ENCODE measurements around the gene IL1A. TPM values are rescaled to one million over a fixed set of nuclear protein-coding genes. Genes with fewer than 3 reads are reported as not detected.

IL1A gene
- polyA plus RNA-seq, 4 donors: 0.06 to 0.24 TPM; not detected in 2

- Histone ChIP-seq H3K27me3 (ENCODE audit: control insufficient read depth in 3 of 3, insufficient read depth in 3 of 3, low read length in 3 of 3) (peaks cover 0 to 2% (median 0%) of the 10 kb centered on the region in 3 donors), H3K36me3 (ENCODE audit: control insufficient read depth in 3 of 3, insufficient read depth in 2 of 3, low read depth in 1 of 3, low read length in 3 of 3) (no peaks in the 10 kb centered on the region), H3K27ac (ENCODE audit: low read depth in 1 of 3, low read length in 2 of 3) (no peak overlapping the region), H3K4me3 (ENCODE audit: low read depth in 1 of 3, low read length in 3 of 3) (no peak overlapping the region), H3K9me3 (ENCODE audit: control insufficient read depth in 2 of 2, insufficient read depth in 1 of 2, low read depth in 1 of 2, low read length in 1 of 2) (no peaks in the 10 kb centered on the region), H3K4me1 (ENCODE audit: control insufficient read depth in 3 of 3, insufficient read depth in 2 of 3, low read depth in 1 of 3, low read length in 2 of 3) (peaks cover 0 to 12% (median 0%) of the 10 kb centered on the region in 3 donors)
- DNase-seq (no peak), FAIRE-seq (no peak)
- WGBS, 3 donors: 89 to 95% (median 93%) methylated on average over 3 of the region's 3 CpGs
These were observed 6.7 kb upstream of the IL1A start for GRCh38 chr2:112791019-112791418.

- DNase-seq: peak; percentile 16 to 45
- Histone ChIP-seq H3K9me3 (ENCODE audit: control insufficient read depth in 2 of 2, insufficient read depth in 1 of 2, low read depth in 1 of 2, low read length in 1 of 2) (no peaks in the 10 kb centered on the region), H3K36me3 (ENCODE audit: control insufficient read depth in 3 of 3, insufficient read depth in 2 of 3, low read depth in 1 of 3, low read length in 3 of 3) (no peaks in the 10 kb centered on the region), H3K27me3 (ENCODE audit: control insufficient read depth in 3 of 3, insufficient read depth in 3 of 3, low read length in 3 of 3) (peaks cover 0 to 2% (median 0%) of the 10 kb centered on the region in 3 donors), H3K27ac (ENCODE audit: low read depth in 1 of 3, low read length in 2 of 3) (no peak overlapping the region), H3K4me3 (ENCODE audit: low read depth in 1 of 3, low read length in 3 of 3) (no peak overlapping the region), H3K4me1 (ENCODE audit: control insufficient read depth in 3 of 3, insufficient read depth in 2 of 3, low read depth in 1 of 3, low read length in 2 of 3) (peaks cover 0 to 8% (median 0%) of the 10 kb centered on the region in 3 donors)
- WGBS, 3 donors: 75 to 91% (median 86%) methylated on average over 5 of the region's 5 CpGs
- no peak for FAIRE-seq
These were observed 6.0 kb upstream of the IL1A start for GRCh38 chr2:112790305-112790704.

DNA sequence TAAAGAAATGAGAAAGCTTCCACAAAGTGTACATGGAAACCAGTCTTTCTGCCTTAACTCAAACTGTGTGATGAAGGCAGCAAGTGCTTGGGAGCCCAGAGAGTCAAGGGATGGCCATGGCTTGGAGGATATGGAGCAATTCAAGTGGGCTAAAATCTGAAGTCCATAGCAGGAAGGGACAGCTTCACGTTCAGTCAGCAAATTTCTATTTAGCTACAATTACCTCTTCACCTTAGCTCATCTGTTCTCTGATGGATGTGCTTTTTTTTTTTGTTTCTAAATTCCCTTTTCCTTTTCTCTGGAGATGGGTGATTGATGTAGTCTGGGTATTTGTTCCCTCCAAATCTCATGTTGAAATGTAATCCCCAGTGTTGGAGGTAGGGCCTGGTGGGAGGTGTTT lies 4.9 kb upstream of the IL1A start:
- FAIRE-seq: no peak

GRCh38 chr2:112788653-112789052 lies 4.4 kb upstream of the IL1A start:
- WGBS, 3 donors: 68 to 81% (median 74%) methylated on average over 3 of the region's 3 CpGs
- Histone ChIP-seq H3K27ac (ENCODE audit: low read depth in 1 of 3, low read length in 2 of 3) (no peak overlapping the region), H3K27me3 (ENCODE audit: control insufficient read depth in 3 of 3, insufficient read depth in 3 of 3, low read length in 3 of 3) (peaks cover 0 to 2% (median 0%) of the 10 kb centered on the region in 3 donors), H3K4me1 (ENCODE audit: control insufficient read depth in 3 of 3, insufficient read depth in 2 of 3, low read depth in 1 of 3, low read length in 2 of 3) (peaks cover 0 to 4% (median 0%) of the 10 kb centered on the region in 3 donors), H3K9me3 (ENCODE audit: control insufficient read depth in 2 of 2, insufficient read depth in 1 of 2, low read depth in 1 of 2, low read length in 1 of 2) (no peaks in the 10 kb centered on the region), H3K4me3 (ENCODE audit: low read depth in 1 of 3, low read length in 3 of 3) (no peak overlapping the region), H3K36me3 (ENCODE audit: control insufficient read depth in 3 of 3, insufficient read depth in 2 of 3, low read depth in 1 of 3, low read length in 3 of 3) (no peaks in the 10 kb centered on the region)
- no peak for DNase-seq
- FAIRE-seq: no peak

More for the DNA sequence above, 4.9 kb upstream of the IL1A start:
- Histone ChIP-seq H3K27ac (ENCODE audit: low read depth in 1 of 3, low read length in 2 of 3) (no peak overlapping the region), H3K4me1 (ENCODE audit: control insufficient read depth in 3 of 3, insufficient read depth in 2 of 3, low read depth in 1 of 3, low read length in 2 of 3) (peaks cover 0 to 4% (median 0%) of the 10 kb centered on the region in 3 donors), H3K4me3 (ENCODE audit: low read depth in 1 of 3, low read length in 3 of 3) (no peak overlapping the region), H3K27me3 (ENCODE audit: control insufficient read depth in 3 of 3, insufficient read depth in 3 of 3, low read length in 3 of 3) (peaks cover 0 to 2% (median 0%) of the 10 kb centered on the region in 3 donors), H3K9me3 (ENCODE audit: control insufficient read depth in 2 of 2, insufficient read depth in 1 of 2, low read depth in 1 of 2, low read length in 1 of 2) (no peaks in the 10 kb centered on the region), H3K36me3 (ENCODE audit: control insufficient read depth in 3 of 3, insufficient read depth in 2 of 3, low read depth in 1 of 3, low read length in 3 of 3) (no peaks in the 10 kb centered on the region)
- 85 to 94% (median 85%) methylated on average over 1 of the region's 1 CpG for WGBS, 3 donors
- DNase-seq: no peak

DNA sequence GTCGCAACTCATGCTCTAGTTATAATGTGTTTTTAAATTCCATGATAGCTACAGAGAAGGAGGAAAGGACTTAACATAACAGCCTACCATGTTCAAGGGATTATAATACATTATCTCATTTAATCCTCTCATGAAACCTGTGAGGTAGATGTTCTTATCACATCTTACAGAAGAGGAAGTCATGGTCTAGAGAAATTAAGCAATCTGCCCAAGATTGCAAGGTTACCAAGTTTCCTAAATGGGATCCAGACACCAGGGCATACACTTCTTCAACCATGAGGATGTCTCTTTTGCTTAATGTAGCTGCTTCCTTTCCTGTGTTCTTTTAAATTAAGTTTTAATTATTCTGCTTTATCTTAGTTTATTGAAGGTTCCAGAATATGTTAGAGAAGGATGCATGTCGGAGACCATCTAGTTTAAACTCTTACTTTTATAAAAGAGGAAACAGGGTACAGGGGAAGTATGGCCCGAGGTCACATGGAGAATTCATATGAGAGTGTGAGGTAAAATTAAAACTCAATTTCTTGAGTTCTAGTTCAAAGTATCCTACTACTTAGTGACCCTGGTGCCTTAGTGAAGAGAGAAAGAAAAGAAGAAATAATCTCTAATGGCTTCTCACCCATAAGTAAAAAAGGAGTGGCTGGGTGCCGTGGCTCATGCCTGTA lies 3.6 kb upstream of the IL1A start:
- no peaks in the 10 kb centered on the region for H3K4me1 ChIP-seq (ENCODE audit: control insufficient read depth in 3 of 3, insufficient read depth in 2 of 3, low read depth in 1 of 3, low read length in 2 of 3)
- no peak overlapping the region for H3K4me3 ChIP-seq (ENCODE audit: low read depth in 1 of 3, low read length in 3 of 3)
- FAIRE-seq: no peak
- no peaks in the 10 kb centered on the region for H3K36me3 ChIP-seq (ENCODE audit: control insufficient read depth in 3 of 3, insufficient read depth in 2 of 3, low read depth in 1 of 3, low read length in 3 of 3)
- 84 to 92% (median 91%) methylated on average over 4 of the region's 4 CpGs for WGBS, 3 donors
- H3K27ac ChIP-seq (ENCODE audit: low read depth in 1 of 3, low read length in 2 of 3): no peak overlapping the region
- no peaks in the 10 kb centered on the region for H3K9me3 ChIP-seq (ENCODE audit: control insufficient read depth in 2 of 2, insufficient read depth in 1 of 2, low read depth in 1 of 2, low read length in 1 of 2)
- no peak for DNase-seq
- peaks cover 0 to 2% (median 0%) of the 10 kb centered on the region in 3 donors for H3K27me3 ChIP-seq (ENCODE audit: control insufficient read depth in 3 of 3, insufficient read depth in 3 of 3, low read length in 3 of 3)

- no peak overlapping the region for H3K4me3 ChIP-seq (ENCODE audit: low read depth in 1 of 3, low read length in 3 of 3)
- H3K36me3 ChIP-seq (ENCODE audit: control insufficient read depth in 3 of 3, insufficient read depth in 2 of 3, low read depth in 1 of 3, low read length in 3 of 3): no peaks in the 10 kb centered on the region
- no peaks in the 10 kb centered on the region for H3K9me3 ChIP-seq (ENCODE audit: control insufficient read depth in 2 of 2, insufficient read depth in 1 of 2, low read depth in 1 of 2, low read length in 1 of 2)
- H3K4me1 ChIP-seq (ENCODE audit: control insufficient read depth in 3 of 3, insufficient read depth in 2 of 3, low read depth in 1 of 3, low read length in 2 of 3): no peaks in the 10 kb centered on the region
- H3K27ac ChIP-seq (ENCODE audit: low read depth in 1 of 3, low read length in 2 of 3): no peak overlapping the region
- no peak for FAIRE-seq
- DNase-seq: no peak
- 93 to 94% (median 93%) methylated on average over 3 of the region's 3 CpGs for WGBS, 3 donors
- H3K27me3 ChIP-seq (ENCODE audit: control insufficient read depth in 3 of 3, insufficient read depth in 3 of 3, low read length in 3 of 3): no peaks in the 10 kb centered on the region
These were observed 3.0 kb upstream of the IL1A start for GRCh38 chr2:112787294-112787693.

DNA sequence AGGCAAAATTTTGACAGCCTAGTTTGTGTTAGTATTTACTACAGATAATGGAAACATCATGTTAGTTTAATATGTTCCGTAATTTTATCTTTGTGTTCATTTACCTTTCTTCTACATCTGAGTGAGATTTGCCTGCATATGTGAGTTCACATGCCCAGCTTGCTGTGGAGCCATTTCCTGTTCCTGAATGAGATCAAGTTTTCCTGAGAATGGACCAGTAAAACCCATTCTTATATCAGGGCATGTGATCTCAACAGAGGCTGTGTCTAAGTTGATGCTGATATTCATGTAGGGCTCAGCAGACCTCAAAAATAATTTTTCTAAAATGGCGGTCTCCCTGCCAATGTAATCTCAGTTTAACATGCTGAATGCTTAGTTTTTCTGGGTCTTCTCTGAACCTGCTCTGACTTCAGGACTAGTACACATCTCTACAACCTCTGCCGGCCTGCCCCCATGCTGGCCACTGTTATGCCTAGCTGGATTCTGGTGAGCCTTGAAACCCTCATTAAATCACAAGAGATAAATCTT lies 1.0 kb downstream of the IL1A start:
- H3K4me3 ChIP-seq (ENCODE audit: low read depth in 1 of 3, low read length in 3 of 3): no peak overlapping the region
- no peaks in the 10 kb centered on the region for H3K27me3 ChIP-seq (ENCODE audit: control insufficient read depth in 3 of 3, insufficient read depth in 3 of 3, low read length in 3 of 3)
- WGBS, 3 donors: 91 to 98% (median 93%) methylated on average over 3 of the region's 3 CpGs
- DNase-seq (no peak), FAIRE-seq (no peak)
- no peaks in the 10 kb centered on the region for H3K4me1 ChIP-seq (ENCODE audit: control insufficient read depth in 3 of 3, insufficient read depth in 2 of 3, low read depth in 1 of 3, low read length in 2 of 3)
- no peaks in the 10 kb centered on the region for H3K9me3 ChIP-seq (ENCODE audit: control insufficient read depth in 2 of 2, insufficient read depth in 1 of 2, low read depth in 1 of 2, low read length in 1 of 2)
- H3K27ac ChIP-seq (ENCODE audit: low read depth in 1 of 3, low read length in 2 of 3): no peak overlapping the region
- H3K36me3 ChIP-seq (ENCODE audit: control insufficient read depth in 3 of 3, insufficient read depth in 2 of 3, low read depth in 1 of 3, low read length in 3 of 3): no peaks in the 10 kb centered on the region

DNA sequence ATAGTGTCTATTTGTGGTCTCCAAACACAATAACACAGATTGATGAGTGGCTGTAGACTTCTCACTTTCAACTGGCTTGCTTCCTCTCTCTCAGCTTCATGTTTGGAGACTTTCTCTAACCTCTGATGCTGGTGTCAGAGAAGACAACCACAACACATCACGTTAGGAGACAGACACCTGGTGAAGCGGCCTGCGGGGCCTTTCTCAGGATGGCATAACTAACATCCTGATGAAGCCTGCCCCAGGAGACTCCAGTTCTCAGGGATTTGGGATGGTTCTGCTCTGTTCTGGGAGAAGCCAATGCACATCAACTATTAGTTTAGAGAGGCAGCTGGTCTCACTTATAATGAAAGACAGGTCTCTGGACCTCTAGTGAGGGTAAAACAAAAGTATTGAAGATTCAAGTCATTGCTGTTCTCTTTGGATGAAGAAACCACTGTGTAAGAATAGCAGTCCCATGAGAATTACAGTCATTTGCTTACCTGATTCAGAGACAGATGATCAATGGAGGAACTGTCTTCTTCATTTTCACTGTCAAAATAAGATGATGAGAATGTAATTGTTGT lies 2.0 kb downstream of the IL1A start:
- Histone ChIP-seq H3K27ac (ENCODE audit: low read depth in 1 of 3, low read length in 2 of 3) (no peak overlapping the region), H3K36me3 (ENCODE audit: control insufficient read depth in 3 of 3, insufficient read depth in 2 of 3, low read depth in 1 of 3, low read length in 3 of 3) (no peaks in the 10 kb centered on the region), H3K27me3 (ENCODE audit: control insufficient read depth in 3 of 3, insufficient read depth in 3 of 3, low read length in 3 of 3) (no peaks in the 10 kb centered on the region), H3K4me1 (ENCODE audit: control insufficient read depth in 3 of 3, insufficient read depth in 2 of 3, low read depth in 1 of 3, low read length in 2 of 3) (no peaks in the 10 kb centered on the region), H3K9me3 (ENCODE audit: control insufficient read depth in 2 of 2, insufficient read depth in 1 of 2, low read depth in 1 of 2, low read length in 1 of 2) (no peaks in the 10 kb centered on the region), H3K4me3 (ENCODE audit: low read depth in 1 of 3, low read length in 3 of 3) (no peak overlapping the region)
- DNase-seq: no peak
- FAIRE-seq: no peak
- 71 to 93% (median 78%) methylated on average over 3 of the region's 3 CpGs for WGBS, 3 donors

Measured in small intestine (tissue), 7 donors.